H1 (cell line): ENCODE measurements around the gene TMEM204. TPM values are rescaled to one million over a fixed set of nuclear protein-coding genes. Genes with fewer than 3 reads are reported as not detected.

ENCODE experiments used
- CBX5 ChIP-seq: fragments of 300-800, 300-1000 bp; sonication (generic); IDR thresholded peaks from 2 replicates; pipeline ENCODE4 v1.7.1; 2016; ENCODE audit warnings: antibody characterized with exemption, low read length, low read depth
- MAFK ChIP-seq: IDR thresholded peaks from 2 replicates; pipeline ENCODE4 v1.6.1; 2012; ENCODE audit warnings: low read depth, mild to moderate bottlenecking, improper control_type of control experiment, low read length
- RBBP5 ChIP-seq: IDR thresholded peaks from 2 replicates; pipeline ENCODE4 v1.7.1; 2012; ENCODE audit warnings: low read depth, mild to moderate bottlenecking, inconsistent platforms, low read length, moderate library complexity, borderline replicate concordance
- SUZ12 ChIP-seq: fragments of 200-600 bp; sonication (generic); IDR thresholded peaks from 2 replicates; pipeline ENCODE4 v1.6.1; 2012; ENCODE audit warnings: mild to moderate bottlenecking, inconsistent platforms, low read length, moderate library complexity, mixed read lengths
- polyA plus RNA-seq, 7 experiments: library from polyadenylated mRNA; depleted of rRNA in 3 of 7; stranded (reverse) in 5 of 7; unstranded in 2 of 7; fragments of >200 nt in 5 of 7; fragments of 200-250 nt in 2 of 7; gene quantifications; 1 replicate in 5 of 7; 2 replicates in 1 of 7; 4 replicates in 1 of 7; pipeline versions ENCODE4 v1.2.1 to v1.2.3, GENCODE V29; 2011 to 2013; ENCODE audit warnings: missing spikeins in 2 of 7, mixed read lengths in 2 of 7
- total RNA-seq: library from RNA; stranded (reverse); fragmentation: NEBNext Ultra II Directional; extraction: Animal tissue kit (Norgen Biotek cat#: 25700); gene quantifications from 2 replicates; pipeline ENCODE4 v1.2.1, GENCODE V29; 2021

Gene TMEM204
- total and polyA plus RNA-seq, 2 of the 8 experiments (the other 6 are each of a cell fraction or from before 2014, with no cell fraction given) = not detected

- TF ChIP-seq MAFK (no peak), RBBP5 (no peak), CBX5 (no peak), SUZ12 (no peak)
Observed at GRCh38 chr16:1537138-1537577, 3.7 kb downstream of the TMEM204 start (continued).
